ENCODE measurements around the gene USP35.

DNA sequence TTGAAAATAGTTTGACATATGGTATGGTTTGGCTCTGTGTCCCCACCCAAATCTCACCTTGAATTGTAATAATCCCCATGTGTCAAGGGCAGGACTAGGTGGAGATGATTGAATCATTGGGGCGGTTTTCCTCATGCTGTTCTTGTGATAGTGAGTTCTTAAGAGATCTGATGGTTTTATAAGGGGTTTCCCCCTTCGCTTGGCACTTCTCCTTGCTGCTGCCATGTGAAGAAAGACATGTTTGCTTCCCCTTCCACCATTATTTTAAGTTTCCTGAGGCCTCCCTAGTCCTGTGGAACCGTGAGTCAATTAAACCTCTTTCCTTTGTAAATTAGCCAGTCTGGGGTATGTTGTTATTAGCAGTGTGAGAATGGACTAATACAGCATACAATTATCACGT is 8.0 kb upstream of the USP35 start:
- TF ChIP-seq, protein P1, sequence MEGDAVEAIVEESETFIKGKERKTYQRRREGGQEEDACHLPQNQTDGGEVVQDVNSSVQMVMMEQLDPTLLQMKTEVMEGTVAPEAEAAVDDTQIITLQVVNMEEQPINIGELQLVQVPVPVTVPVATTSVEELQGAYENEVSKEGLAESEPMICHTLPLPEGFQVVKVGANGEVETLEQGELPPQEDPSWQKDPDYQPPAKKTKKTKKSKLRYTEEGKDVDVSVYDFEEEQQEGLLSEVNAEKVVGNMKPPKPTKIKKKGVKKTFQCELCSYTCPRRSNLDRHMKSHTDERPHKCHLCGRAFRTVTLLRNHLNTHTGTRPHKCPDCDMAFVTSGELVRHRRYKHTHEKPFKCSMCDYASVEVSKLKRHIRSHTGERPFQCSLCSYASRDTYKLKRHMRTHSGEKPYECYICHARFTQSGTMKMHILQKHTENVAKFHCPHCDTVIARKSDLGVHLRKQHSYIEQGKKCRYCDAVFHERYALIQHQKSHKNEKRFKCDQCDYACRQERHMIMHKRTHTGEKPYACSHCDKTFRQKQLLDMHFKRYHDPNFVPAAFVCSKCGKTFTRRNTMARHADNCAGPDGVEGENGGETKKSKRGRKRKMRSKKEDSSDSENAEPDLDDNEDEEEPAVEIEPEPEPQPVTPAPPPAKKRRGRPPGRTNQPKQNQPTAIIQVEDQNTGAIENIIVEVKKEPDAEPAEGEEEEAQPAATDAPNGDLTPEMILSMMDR (IDR thresholded peaks at IDR 0.05): no peak
- no peak for TF ChIP-seq POLR2A (IDR thresholded peaks at IDR 0.05)

Data from adrenal gland (tissue), 5 donors.